Measurements from ENCODE around the gene PLET1.

PLET1 gene

DNA sequence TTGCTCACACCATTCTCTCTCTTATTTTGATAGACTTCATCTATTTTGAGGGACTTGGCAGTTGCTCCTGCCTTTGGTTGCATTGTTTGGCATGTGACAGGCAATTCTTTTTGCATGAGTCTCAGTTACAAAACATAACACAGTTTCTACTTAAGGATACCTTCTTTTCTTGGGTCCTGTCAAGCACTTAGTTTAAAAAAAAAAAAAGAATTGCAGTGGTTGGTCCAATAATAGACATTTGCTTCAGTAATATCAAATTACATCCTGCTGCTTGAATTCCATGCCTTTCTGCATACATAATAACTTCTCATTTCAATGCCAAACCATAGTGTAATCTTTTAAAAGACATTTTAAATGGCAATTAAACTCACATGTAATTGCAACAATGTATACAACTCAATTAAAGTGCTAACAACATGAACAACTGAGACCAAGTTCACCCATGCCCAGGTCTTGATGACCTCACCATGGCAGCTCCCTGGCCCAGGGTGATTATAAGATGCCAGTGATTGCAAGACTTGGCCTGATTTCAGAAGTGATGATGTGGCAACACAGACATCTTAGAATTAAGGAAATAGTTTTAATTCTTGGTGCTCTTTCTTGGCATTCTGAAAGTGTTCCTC, 32.2 kb upstream of the PLET1 start:
- TF ChIP-seq POLR2A (IDR thresholded peaks at IDR 0.05; ENCODE audit: low read depth, low read length), result no peak
- DNase-seq (ENCODE audit: insufficient read length, low spot score) (no peak), FAIRE-seq (peak; percentile 50)

DNA sequence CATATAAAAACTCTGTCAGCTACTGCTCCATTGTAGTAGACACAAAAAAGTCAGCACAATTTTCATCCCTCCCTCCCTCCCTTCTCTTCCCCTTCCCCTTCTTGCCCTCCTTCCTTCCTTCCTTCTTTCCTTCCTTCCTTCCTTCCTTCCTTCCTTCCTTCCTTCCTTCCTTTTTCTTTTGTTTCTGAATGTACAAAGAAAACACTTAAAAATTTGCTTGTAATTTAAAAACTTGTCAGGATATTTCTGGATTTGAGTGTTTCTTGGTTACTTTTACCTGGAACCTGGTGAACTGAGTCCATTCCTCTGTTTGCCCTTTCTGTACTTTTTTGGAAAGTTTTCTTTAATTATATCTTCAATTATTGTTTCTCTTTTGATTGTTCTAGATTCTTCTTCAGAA, 31.5 kb upstream of the PLET1 start:
- DNase-seq (ENCODE audit: insufficient read length, low spot score) (no peak), FAIRE-seq (no peak)
- TF ChIP-seq POLR2A (IDR thresholded peaks at IDR 0.05; ENCODE audit: low read depth, low read length), result no peak

DNA sequence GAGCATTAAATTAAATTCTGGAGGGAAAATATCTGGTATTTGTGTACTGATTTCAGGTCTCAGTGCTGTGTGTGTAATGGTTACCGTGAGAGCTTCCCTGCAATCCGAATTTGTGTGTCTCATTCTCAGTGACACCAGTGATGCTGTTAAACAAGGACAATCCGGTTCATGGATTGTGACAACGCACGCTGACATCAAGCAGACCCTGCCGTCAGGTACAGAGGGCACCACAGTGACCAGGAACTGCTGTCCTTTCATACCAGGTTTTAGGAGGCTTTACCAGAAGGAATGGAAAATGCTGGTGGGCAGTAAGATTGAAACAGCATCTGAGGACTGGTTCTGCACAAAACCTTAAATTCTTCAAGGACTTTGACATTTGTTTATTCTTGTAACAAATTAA, 30.5 kb upstream of the PLET1 start:
- FAIRE-seq (no peak), DNase-seq (ENCODE audit: insufficient read length, low spot score) (no peak)
- no peak for TF ChIP-seq POLR2A (IDR thresholded peaks at IDR 0.05; ENCODE audit: low read depth, low read length)

DNA sequence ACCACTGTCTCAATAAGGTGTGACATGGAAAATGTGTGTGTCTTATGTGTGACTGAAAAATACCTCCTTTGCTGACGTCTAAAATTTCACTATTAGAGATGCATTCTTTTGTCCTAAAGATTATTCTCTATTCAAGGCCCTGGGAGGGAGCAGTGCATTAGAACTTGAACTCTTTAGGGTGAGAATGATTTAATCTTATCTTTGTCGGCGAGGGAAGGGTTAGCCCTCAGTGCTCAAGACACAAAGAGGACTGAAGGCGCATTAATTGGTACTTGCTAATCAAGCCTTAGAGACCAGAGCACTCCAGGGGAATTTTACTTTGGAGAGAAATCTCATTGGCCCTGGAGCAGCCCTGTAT, 29.8 kb upstream of the PLET1 start:
- no peak for TF ChIP-seq POLR2A (IDR thresholded peaks at IDR 0.05; ENCODE audit: low read depth, low read length)
- no peak for DNase-seq (ENCODE audit: insufficient read length, low spot score)
- no peak for FAIRE-seq

DNA sequence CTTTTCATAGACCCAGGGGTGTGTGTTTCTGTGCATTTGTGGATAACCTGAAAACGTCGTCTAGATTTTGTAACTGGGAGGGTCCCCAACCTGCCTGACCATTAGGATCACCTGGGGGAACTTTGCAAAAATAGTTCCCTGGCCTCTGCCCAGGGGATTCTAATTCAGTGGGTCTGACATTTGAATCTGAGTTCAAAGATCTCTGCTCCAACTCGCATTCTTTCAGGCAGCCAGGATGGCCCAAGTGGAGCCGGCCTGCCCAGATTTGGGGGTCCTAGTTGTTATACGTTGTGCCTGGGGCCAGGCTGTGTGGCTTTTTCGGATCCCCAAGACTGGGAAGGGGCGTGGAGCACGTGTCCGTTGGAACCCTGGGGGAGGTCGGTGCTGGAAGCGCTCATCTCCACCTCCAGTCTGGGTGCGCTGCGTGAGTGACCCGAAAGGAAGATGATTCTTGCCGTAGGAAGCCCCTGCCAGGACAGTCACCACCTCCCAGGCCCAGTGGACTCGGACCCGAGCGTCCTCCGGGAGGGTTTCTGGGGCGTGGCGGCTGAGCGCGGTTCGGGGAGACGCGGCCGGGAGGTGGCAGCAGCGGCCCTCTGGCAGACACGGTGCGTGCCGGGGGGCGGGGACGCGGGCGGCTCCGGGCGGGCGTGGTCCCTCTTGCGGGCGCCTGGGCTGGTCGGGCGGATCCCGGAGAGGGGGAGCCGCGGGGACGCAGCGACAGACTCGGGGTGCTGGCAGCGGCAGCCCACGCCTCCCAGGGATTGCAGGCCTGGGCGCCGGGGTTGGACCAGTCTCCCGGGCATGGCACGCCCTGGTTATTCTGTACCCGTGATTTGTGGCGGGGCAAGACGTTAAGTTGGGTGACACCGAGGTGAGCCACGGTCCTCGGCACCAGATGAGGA, 29.2 kb upstream of the PLET1 start:
- DNase-seq (ENCODE audit: insufficient read length, low spot score) (peak; percentile 70), FAIRE-seq (no peak)
- peak; percentile 28; the same call in 1 of the 2 replicates for TF ChIP-seq POLR2A (IDR thresholded peaks at IDR 0.05; ENCODE audit: low read depth, low read length)

DNA sequence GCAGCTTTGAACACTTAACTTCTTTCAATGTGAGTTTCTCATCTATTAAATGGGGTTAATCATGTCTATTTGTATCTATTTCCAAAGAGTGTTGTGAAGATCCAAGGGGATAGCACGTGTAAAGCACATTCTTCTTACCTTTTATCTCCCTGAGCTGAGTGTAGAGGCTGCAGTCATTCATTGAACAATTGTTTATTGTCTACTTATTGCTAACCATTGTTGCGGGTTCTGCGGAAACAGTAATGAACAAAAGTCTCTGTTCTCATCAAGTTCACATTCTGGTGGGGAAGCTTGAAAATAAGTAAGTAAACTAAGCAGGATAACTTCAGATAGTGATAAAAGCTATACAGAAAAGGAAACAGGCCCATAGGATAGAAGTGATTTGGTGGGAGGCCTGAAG, 27.4 kb upstream of the PLET1 start:
- no peak for TF ChIP-seq POLR2A (IDR thresholded peaks at IDR 0.05; ENCODE audit: low read depth, low read length)
- DNase-seq (ENCODE audit: insufficient read length, low spot score) (no peak), FAIRE-seq (no peak)

DNA sequence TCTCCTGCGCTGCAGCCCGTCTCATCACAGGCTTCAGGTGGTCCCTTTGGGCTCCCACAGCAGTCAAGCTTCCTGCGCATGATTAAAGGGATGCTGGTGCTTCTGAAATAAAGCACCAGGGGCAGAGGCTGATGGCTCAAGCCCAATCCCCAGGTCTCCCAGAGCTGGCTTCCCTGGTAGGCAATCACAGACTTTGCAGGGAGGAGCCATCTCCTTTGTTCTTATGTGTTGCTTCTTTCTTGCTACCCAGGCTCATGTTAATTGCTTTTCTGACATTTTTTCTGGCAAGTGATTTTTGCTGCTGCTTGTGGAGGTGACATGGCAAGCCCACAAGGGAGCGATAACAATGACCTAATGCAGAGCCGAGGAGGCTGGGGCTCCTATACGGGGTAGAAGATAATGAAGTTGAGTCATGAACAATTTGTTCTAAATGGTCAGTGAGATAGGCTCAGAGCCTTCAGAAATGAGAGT, 25.2 kb upstream of the PLET1 start:
- TF ChIP-seq POLR2A (IDR thresholded peaks at IDR 0.05; ENCODE audit: low read depth, low read length), result no peak
- DNase-seq (ENCODE audit: insufficient read length, low spot score) (no peak), FAIRE-seq (no peak)

DNA sequence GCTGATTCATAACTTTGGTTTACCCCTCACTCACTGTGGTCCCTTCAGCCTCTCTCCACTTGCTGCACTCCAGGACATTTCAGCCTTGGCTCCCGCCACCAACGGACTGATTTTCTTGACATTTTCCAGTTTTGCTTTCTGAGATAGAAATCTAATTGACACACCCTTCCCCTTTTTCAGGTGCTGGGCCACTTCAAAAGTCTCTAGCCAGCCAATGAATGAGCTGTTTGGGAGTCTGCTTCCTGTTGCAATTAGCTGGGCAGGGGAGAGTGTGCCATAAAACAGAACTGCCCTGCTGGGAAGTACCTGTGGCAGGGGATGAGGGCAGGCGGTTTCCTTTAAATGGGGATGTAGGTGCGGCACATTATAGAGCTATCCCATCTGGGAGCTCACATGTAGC, 21.1 kb upstream of the PLET1 start:
- FAIRE-seq, result no peak
- DNase-seq (ENCODE audit: insufficient read length, low spot score), result no peak
- no peak for TF ChIP-seq POLR2A (IDR thresholded peaks at IDR 0.05; ENCODE audit: low read depth, low read length)

DNA sequence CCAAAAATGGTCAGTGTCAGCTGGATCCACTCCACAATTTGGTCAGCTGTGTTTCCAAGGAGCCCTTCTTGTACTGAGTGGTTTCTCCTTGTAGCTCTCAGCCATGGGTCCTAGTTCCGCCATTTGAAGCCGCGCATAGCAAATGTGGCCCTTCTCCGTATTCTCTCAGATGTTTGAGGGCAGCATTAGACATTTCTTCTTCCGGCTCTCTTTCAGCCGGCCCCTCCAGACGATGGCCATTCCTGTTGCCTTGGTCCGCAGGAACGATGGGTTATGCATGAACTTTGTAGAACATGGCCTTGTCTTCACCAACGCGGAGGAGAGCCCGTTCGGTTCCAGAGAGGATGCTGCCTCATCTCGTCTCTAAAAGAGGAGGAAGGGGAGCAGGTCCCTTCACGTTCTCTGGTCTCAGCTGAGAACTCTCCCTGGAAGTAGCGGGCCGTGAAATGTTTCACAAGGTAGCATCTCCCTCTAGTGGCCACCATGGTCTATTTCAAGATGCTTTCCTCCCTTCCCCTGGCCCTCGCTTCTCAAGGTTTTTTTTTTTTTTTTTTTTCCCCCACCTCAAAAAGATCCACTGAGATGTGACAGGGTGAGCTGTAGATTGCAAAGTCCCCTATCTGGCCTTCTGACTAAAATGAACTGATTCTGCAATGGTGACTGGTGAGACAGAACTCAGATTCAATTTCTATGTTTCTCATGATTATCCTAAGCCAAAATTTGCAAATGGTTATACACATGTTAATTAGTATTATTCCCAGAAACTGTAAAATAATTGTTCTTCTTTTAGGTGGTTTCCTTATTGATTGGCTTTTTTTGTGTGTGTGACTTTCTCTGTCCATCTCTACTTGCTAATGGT, 19.8 kb upstream of the PLET1 start:
- DNase-seq (ENCODE audit: insufficient read length, low spot score) (peak; percentile 49), FAIRE-seq (no peak)
- TF ChIP-seq POLR2A (IDR thresholded peaks at IDR 0.05; ENCODE audit: low read depth, low read length), result no peak

DNA sequence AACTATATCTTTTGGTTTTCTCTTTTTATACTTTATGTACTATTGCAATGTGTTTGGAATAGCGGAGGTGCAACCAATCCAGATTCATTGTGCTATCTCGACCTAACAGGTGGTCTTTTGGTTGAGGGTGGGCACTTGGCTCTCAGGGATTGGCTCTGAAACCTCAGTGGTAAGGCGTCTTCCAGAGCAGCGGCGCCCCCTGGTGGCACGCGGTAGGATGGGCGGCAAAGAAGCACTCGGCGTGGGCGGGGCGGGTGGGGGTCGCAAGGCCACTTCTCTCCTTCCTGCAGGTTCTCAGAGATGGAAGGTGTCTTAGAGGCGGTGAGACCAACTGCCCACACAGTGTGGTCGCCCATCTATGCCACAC, 19.2 kb upstream of the PLET1 start:
- no peak for TF ChIP-seq POLR2A (IDR thresholded peaks at IDR 0.05; ENCODE audit: low read depth, low read length)
- FAIRE-seq (no peak), DNase-seq (ENCODE audit: insufficient read length, low spot score) (no peak)

DNA sequence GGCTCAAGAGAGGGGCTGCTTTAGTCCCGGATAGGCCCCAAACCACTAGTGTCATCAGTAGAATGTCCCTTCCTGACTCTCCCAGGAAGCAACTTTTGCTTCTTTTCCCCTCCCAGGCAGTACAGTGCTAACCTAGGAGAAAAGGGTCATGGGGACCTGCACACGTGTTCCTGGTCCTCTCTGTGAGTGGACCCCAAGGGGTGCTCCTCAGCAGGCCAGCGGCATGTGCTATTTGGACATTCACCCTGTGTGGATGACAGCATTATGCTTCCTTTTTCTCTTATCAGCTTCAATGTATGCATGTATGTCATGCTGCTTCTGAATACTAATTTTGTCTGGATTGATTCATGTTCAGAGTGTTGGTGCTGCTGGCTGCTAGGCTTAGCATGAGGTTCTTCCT, 18.1 kb upstream of the PLET1 start:
- FAIRE-seq (no peak), DNase-seq (ENCODE audit: insufficient read length, low spot score) (no peak)
- no peak for TF ChIP-seq POLR2A (IDR thresholded peaks at IDR 0.05; ENCODE audit: low read depth, low read length)

DNA sequence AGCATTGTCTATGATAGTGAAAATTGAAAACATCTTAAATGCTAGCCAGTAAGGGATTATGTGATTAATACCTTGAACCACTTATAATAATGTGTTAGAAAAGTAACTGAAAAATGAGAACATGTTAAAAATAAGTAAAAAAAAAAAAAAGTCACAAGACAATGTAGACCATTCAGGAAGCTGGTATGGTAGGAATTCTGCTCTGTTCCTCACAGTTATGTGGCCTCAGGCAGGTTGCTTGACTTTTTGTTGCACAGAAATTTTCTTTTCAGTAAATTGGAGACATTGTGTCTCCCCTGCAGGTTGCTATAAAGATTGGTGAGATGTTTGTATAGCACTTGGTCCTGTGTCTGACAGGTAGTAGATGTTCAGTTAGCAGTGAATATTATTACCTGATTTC, 17.3 kb upstream of the PLET1 start:
- no peak for FAIRE-seq
- no peak for DNase-seq (ENCODE audit: insufficient read length, low spot score)
- TF ChIP-seq POLR2A (IDR thresholded peaks at IDR 0.05; ENCODE audit: low read depth, low read length), result no peak

DNA sequence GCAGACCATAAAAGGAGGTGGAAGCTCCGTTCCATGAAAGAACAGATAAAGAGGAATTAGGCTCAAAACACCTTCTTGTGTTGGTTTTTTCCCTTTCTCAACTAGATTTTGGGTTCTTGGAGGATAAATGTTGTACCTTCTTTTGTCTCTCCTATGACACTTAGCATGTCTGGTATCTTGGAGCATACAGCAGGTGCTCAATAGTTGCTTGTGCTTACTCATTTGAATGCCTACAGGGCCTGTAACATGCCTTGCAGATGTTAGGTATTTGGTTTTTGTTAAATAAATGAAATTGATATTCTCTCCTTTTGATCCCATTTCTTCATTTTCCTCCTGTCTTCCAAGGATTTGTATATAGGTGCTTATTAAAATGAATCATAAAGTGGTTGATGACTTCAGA, 16.4 kb upstream of the PLET1 start:
- TF ChIP-seq POLR2A (IDR thresholded peaks at IDR 0.05; ENCODE audit: low read depth, low read length), result no peak
- FAIRE-seq (no peak), DNase-seq (ENCODE audit: insufficient read length, low spot score) (no peak)
